SW480 (cell line): ENCODE data around the gene PHF2.
"Not testable (repeated sequence)": the region's sequence is repeated elsewhere in the genome, so short reads cannot be mapped to it uniquely, and the experiment has no call there.

ENCODE experiments used
- DNase-seq: peaks from one replicate; pipeline ENCODE4 v3.0.0-alpha.2; 2016; ENCODE audit warnings: low spot score

PHF2 gene

GRCh38 chr9:93665637-93666438 is 89.5 kb downstream of the PHF2 start:
- no peak for DNase-seq

DNA sequence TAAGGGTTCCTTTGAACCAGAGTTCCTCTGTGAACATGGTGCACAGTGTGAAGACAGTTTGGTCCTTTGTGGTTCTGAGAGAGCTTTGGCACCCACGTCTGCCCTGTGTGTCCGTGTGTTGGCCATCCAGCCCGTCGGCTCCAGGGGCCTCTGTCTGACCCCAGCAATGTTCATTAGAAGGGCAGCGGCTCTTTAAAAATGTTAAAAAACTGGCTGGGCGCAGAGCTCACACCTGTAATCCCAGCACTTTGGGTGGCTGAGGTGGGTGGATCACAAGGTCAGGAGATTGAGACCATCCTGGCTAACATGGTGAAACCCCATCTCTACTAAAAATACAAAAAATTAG is 90.0 kb downstream of the PHF2 start:
- not testable (repeated sequence) for DNase-seq

- no peak for DNase-seq
Observed at GRCh38 chr9:93667006-93667405, 90.6 kb downstream of the PHF2 start.

GRCh38 chr9:93667627-93668026 is 91.2 kb downstream of the PHF2 start:
- DNase-seq = no peak

- no peak for DNase-seq
Observed at GRCh38 chr9:93668261-93668871, 92.0 kb downstream of the PHF2 start.

GRCh38 chr9:93669116-93669957 is 93.0 kb downstream of the PHF2 start:
- no peak for DNase-seq

DNA sequence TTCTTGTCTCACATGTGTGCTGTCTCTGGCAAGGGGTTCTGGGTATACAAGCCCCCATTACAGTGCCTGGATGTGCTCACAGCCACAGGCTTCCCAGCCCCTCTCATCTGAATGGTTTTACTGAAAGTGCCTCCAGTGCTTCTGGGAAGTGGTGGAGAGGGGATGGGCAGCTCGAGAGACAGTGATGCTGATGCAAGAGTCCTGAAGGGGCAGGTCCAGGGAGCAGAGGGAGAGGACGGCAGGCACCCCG is 93.5 kb downstream of the PHF2 start:
- DNase-seq = no peak

GRCh38 chr9:93670208-93671019 is 94.0 kb downstream of the PHF2 start:
- DNase-seq = no peak

DNA sequence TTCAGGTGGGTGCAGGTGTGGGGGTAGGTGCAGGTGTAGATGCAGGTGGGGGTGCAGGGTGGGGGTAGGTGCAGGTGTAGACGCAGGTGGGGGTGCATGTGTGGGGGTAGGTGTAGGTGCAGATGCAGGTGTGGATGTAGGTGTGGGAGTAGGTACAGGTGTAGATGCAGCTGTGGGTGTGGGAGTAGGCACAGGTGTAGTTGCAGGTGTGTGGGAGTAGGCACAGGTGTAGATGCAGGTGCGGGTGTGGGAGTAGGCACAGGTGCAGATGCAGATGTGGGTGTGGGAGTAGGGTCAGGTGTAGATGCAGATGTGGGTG is 94.6 kb downstream of the PHF2 start:
- DNase-seq = no peak

GRCh38 chr9:93672330-93673020 is 96.1 kb downstream of the PHF2 start:
- not testable (repeated sequence) for DNase-seq

- no peak for DNase-seq
Observed at GRCh38 chr9:93673021-93673838, 96.8 kb downstream of the PHF2 start.

GRCh38 chr9:93673839-93674334 is 97.5 kb downstream of the PHF2 start:
- no peak for DNase-seq

DNA sequence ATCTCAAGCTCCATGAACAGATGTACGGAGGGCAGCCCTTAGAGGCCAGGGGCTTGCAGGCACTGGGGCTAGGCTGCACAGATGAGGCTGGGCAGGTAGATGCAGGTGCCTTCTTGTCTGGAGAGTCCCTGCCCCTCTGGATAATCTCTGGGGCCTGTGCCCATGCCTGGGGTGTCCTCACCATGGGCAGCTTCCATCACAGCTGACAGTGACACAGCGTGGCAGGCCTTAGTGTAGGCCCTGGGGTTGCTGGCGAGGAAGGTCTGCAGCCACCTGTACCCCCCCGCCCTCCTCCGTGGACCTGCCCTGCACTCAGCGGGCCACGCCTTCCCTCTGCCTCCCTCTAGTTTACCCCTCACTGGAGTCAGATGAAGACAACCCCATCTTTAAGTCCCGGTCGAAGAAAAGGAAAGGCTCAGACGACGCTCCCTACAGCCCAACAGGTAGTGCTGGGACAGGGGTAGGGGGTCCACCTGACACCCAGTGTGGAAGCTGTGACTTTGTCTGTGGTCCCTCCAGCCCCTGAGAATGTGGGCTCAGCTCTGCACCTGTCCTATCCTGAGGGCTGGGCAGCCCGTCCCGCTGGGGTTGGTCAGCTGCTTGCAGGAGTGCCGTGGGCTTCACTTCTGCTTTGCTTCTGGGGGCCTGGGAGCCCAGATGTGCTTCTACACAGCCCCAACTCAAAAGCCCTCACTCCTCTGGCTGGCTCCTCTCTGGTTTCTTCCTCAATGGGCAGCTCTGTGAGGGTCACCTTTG is 98.4 kb downstream of the PHF2 start:
- no peak for DNase-seq

GRCh38 chr9:93675336-93676150 is 99.2 kb downstream of the PHF2 start:
- DNase-seq = no peak

DNA sequence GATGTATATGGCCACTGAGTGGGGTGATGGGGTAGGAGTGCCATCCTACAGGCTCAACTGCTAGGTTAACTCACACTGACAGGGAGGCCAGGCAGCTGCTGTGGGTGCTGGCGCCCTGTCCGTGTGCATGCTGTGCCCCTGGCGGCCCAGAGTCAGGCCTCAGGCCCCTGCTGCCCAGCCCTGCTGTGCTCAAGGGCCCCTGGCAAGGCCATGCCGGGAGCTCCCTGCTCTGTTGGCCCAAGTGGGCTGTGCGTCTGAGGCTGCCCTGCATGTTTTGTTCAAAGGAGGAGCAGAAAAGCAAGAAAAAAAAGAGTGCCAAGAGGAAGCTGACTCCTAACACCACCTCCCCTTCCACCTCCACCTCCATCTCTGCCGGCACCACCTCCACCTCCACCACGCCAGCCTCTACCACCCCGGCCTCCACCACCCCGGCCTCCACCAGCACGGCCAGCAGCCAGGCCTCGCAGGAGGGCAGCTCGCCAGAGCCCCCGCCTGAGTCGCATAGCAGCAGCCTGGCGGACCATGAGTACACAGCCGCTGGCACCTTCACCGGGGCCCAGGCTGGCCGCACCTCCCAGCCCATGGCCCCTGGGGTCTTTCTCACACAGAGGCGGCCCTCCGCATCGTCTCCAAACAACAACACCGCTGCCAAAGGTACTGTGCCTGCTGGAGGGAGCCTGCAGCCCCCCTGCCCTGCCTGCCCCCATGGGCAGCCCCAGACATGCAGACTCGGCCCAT is 100.1 kb downstream of the PHF2 start:
- no peak for DNase-seq

DNA sequence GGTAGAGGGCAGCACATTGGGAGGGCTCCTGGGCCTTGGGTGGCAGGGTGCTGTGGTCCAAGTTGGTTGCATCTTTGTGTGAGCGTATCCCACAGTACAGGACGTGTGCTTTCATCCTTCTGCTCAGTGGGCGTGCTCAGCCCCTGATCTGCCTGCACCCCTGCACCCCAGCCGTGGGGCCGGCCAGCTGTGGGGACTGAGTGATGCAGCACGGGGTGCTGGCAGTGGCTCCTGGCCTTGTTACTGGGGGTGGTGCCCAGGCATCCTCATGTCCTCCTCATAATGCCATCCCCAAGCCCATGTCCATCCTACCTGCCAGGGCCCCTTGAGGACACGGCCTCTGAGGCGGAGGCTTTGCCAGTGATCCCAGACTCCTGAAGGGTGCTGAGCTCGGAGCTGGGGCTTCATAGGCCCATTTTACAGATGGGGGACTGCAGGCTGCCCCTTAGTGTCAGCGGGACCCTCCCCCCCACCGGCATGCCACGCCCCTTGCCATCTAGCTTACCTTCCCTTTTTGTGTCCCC is 100.7 kb downstream of the PHF2 start:
- no peak for DNase-seq

DNA sequence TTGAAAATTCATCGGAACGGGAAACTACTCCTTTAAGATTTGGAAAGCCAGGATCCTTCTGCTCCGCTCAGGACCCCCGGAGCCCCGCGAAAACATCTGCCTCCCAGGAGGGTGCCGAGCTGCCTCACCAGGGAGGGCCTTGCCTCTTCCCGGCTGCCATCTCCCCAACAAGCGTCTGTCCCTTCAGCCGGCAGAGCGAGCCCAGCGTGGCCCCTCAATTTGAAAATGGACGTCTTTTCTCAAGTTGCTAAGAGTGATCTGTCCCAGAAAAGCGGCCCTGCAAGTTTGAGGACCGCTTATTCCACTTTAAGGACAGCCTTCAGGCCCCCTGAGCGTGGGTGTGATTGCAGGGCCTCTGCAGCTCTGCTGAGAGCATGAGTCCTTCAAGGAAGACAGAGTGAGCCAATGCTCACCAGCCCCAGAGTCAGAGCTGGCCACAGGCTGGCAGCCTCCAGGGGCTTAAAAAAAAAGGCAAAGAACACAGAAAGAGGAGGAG is 101.3 kb downstream of the PHF2 start:
- no peak for DNase-seq
